Calu3 (cell line): ENCODE measurements around the gene OR6N2. TPM values are rescaled to one million over a fixed set of nuclear protein-coding genes. Genes with fewer than 3 reads are reported as not detected.

Experiments used
- BruUV-seq: library from RNA; stranded (reverse); fragments of 400-500 nt; replicated peaks from 2 replicates; lab custom pipeline; 2021; lab: Mats Ljungman, UMichigan
- CTCF ChIA-PET: fragments of 300-600 bp; sonication (Branson Sonifier 250); formaldehyde crosslinking; loops from one replicate; lab custom pipeline; 2022; ENCODE audit warnings: antibody characterized with exemption; lab: Charles Lee
- DNase-seq: peaks from one replicate; pipeline ENCODE4 v3.0.0; 2022
- H3K27ac Mint-ChIP-seq: one replicate; pipeline ENCODE4 v1.8.0; 2022; ENCODE audit warnings: mixed read lengths; ENCODE audit not compliant: unreplicated experiment
- H3K27me3 Mint-ChIP-seq: one replicate; pipeline ENCODE4 v1.8.0; 2022; ENCODE audit warnings: mixed read lengths; ENCODE audit not compliant: unreplicated experiment
- H3K36me3 Mint-ChIP-seq: one replicate; pipeline ENCODE4 v1.8.0; 2022; ENCODE audit warnings: mild to moderate bottlenecking, moderate library complexity, mixed read lengths; ENCODE audit not compliant: insufficient read depth, unreplicated experiment
- H3K4me1 Mint-ChIP-seq: one replicate; pipeline ENCODE4 v1.8.0; 2022; ENCODE audit warnings: mild to moderate bottlenecking, low read depth, mixed read lengths; ENCODE audit not compliant: unreplicated experiment
- H3K4me3 Mint-ChIP-seq: one replicate; pipeline ENCODE4 v1.8.0; 2022; ENCODE audit warnings: mild to moderate bottlenecking, low read depth, moderate library complexity, mixed read lengths; ENCODE audit not compliant: unreplicated experiment
- H3K9me3 Mint-ChIP-seq: one replicate; pipeline ENCODE4 v1.8.0; 2022; ENCODE audit warnings: low read depth, mixed read lengths; ENCODE audit not compliant: unreplicated experiment
- intact Hi-C: fragments of 100-400 bp; cut with micrococcal nuclease; formaldehyde crosslinking; loops from one replicate; pipeline ENCODE4 v1.10.0; 2022; ENCODE audit not compliant: unreplicated experiment
- total RNA-seq: library from RNA; stranded (reverse); gene quantifications from 2 replicates; pipeline ENCODE4 v1.2.3, GENCODE V29; 2022
- TF ChIP-seq, protein P1 (sequence below): fragments of 200-600 bp; IDR thresholded peaks from one replicate; pipeline ENCODE4 v1.8.0; 2022; ENCODE audit warnings: antibody characterized with exemption; ENCODE audit not compliant: unreplicated experiment

OR6N2 gene
- total RNA-seq, 1 experiment from 2014 or later: not detected

DNA sequence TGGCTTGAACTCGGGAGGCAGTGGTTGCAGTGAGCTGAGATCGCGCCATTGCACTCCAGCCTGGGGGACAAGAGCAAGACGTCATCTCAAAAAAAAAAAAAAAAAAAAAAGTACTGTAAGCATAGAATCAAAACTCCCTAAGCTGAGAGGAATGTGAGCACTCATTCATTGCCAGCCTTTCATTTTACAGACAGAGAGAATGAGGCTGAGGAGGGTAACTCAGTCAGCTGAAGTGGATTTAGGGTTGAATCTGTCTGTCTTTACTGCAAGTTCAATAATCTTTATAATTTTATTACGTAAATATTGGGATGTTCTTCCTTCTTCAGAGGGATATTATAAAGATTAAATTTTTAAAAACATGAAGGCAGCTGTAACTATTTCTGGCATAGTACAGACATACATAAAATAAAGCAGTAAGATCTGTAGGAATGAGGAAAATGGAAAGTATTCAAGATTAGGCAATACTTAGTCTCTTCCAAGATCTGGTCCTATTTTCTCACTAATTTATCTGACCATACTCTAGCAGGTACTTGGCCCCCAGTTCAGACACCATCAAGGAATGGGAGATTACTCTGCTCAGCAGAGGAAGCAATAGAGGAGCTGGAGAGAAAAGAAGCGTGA is 26.0 kb upstream of the OR6N2 start:
- BruUV-seq: no TSS peak
- Mint-ChIP-seq H3K9me3 (peaks cover 3% of the 10 kb centered on the region), H3K27ac (no peak overlapping the region), H3K27me3 (peaks cover 70% of the 10 kb centered on the region), H3K4me1 (no peaks in the 10 kb centered on the region), H3K4me3 (no peak overlapping the region), H3K36me3 (no peaks in the 10 kb centered on the region)
- TF ChIP-seq, protein P1, sequence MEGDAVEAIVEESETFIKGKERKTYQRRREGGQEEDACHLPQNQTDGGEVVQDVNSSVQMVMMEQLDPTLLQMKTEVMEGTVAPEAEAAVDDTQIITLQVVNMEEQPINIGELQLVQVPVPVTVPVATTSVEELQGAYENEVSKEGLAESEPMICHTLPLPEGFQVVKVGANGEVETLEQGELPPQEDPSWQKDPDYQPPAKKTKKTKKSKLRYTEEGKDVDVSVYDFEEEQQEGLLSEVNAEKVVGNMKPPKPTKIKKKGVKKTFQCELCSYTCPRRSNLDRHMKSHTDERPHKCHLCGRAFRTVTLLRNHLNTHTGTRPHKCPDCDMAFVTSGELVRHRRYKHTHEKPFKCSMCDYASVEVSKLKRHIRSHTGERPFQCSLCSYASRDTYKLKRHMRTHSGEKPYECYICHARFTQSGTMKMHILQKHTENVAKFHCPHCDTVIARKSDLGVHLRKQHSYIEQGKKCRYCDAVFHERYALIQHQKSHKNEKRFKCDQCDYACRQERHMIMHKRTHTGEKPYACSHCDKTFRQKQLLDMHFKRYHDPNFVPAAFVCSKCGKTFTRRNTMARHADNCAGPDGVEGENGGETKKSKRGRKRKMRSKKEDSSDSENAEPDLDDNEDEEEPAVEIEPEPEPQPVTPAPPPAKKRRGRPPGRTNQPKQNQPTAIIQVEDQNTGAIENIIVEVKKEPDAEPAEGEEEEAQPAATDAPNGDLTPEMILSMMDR: no peak
- intact Hi-C loops: no loop called here
- no peak for DNase-seq
- CTCF ChIA-PET: interaction anchor here (0.6 kb wide), 1 partner anchor 114 kb away, joined by 6 read pairs; no protein-coding TSS in a partner anchor

DNA sequence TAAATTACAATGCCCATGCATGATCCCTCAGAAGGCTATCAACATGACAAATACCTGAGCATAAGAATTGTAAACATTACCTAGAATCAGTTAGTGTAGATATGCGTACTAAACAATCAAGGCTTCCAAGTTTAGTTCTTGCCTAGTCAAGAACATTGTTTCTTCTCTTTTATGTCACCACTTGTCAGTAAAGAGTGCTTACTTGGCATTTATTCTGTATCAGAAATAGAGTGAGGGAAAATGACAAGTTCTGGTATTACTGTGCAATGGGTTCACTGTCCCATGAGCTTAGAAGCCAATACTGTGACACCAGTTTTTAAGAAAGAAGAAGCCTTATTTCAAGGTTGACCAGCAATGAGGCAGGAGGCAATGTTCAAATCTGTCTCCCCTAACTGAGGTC is 22.7 kb upstream of the OR6N2 start:
- H3K4me1 Mint-ChIP-seq: no peaks in the 10 kb centered on the region
- H3K36me3 Mint-ChIP-seq: no peaks in the 10 kb centered on the region
- intact Hi-C loops: no loop called here
- TF ChIP-seq, protein P1: no peak
- BruUV-seq: no TSS peak
- H3K9me3 Mint-ChIP-seq: peaks cover 3% of the 10 kb centered on the region
- CTCF ChIA-PET: no interaction called here
- no peak overlapping the region for H3K27ac Mint-ChIP-seq
- peaks cover 60% of the 10 kb centered on the region for H3K27me3 Mint-ChIP-seq
- H3K4me3 Mint-ChIP-seq: no peak overlapping the region
- DNase-seq: no peak

DNA sequence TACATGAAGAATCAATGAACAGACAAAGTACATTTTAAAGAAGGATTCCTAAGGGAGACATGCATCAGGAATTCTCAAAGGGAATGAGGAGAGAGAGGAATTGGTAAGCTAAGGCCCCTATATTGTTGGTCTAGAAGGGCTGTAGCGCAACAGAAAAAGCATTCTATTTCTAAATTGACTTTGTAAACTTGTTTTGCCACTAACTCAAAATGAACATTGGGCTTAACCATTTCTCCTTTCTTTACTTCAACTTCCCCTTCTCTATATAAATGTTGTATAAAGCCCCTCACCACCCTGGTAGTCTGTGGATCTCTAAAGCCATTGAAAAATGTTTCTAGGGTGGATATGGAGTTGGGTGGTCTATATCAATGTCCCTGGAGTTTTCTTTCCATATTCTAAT is 20.4 kb upstream of the OR6N2 start:
- CTCF ChIA-PET: no interaction called here
- no TSS peak for BruUV-seq
- TF ChIP-seq, protein P1: no peak
- Mint-ChIP-seq H3K4me3 (no peak overlapping the region), H3K27me3 (peaks cover 61% of the 10 kb centered on the region), H3K36me3 (no peaks in the 10 kb centered on the region), H3K4me1 (no peaks in the 10 kb centered on the region), H3K27ac (no peak overlapping the region), H3K9me3 (peaks cover 3% of the 10 kb centered on the region)
- intact Hi-C loops: no loop called here
- no peak for DNase-seq

DNA sequence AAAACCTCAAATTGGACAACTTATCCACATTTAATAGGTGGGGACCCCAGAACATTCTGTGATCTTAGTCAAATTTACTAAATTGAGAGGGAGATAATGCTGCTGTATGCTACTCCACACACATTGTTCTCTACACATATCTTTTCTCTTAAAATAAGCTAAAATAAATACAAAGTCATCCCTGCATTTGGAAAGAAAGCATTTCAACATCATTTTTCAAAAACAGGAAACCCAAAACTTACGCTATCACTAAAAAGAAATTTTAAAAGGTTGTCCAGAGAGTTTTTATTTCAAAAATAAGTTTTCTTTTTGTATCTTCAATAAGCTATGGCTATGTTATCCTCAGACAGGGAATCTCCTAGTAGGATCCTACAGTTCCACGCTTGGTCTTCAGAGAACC is 19.5 kb upstream of the OR6N2 start:
- Mint-ChIP-seq H3K36me3 (no peaks in the 10 kb centered on the region), H3K27ac (no peak overlapping the region), H3K9me3 (peaks cover 3% of the 10 kb centered on the region), H3K27me3 (peaks cover 61% of the 10 kb centered on the region), H3K4me3 (no peak overlapping the region), H3K4me1 (no peaks in the 10 kb centered on the region)
- BruUV-seq: no TSS peak
- intact Hi-C loops: no loop called here
- CTCF ChIA-PET: no interaction called here
- DNase-seq: no peak
- TF ChIP-seq, protein P1: no peak
